Mucosa of rectum (tissue), 2 donors: ENCODE results near the gene TMOD3.

Experiments used
- H3K27ac ChIP-seq, 2 donors: one replicate each; pipeline ENCODE4 v1.7.0; 2013; ENCODE audit warnings: inconsistent platforms in 2 of 2, low read depth in 2 of 2, low read length in 2 of 2
- H3K27me3 ChIP-seq, 2 donors: one replicate each; pipeline ENCODE4 v1.7.0; 2013; ENCODE audit warnings: low read length in 2 of 2; ENCODE audit not compliant: control insufficient read depth in 2 of 2, insufficient read depth in 2 of 2
- H3K36me3 ChIP-seq, 2 donors: one replicate each; pipeline ENCODE4 v1.7.0; 2013; ENCODE audit warnings: low read length in 2 of 2; ENCODE audit not compliant: control insufficient read depth in 2 of 2, insufficient read depth in 2 of 2
- H3K4me1 ChIP-seq, 2 donors: one replicate each; pipeline ENCODE4 v1.7.0; 2013; ENCODE audit warnings: low read length in 2 of 2, mild to moderate bottlenecking in 1 of 2; ENCODE audit not compliant: control insufficient read depth in 2 of 2, insufficient read depth in 2 of 2
- H3K4me3 ChIP-seq, 2 donors: one replicate each; pipeline ENCODE4 v1.7.0; 2013; ENCODE audit warnings: low read length in 2 of 2
- H3K9ac ChIP-seq, 2 donors: one replicate each; pipeline ENCODE4 v1.7.0; 2013; ENCODE audit warnings: low read length in 2 of 2, low read depth in 1 of 2, mild to moderate bottlenecking in 1 of 2
- H3K9me3 ChIP-seq, 2 donors: one replicate each; pipeline ENCODE4 v1.7.0; 2013; ENCODE audit warnings: low read length in 2 of 2; ENCODE audit not compliant: control insufficient read depth in 2 of 2
- donor health status: healthy.
- donor health status: Normal muscosa, but diverticular disease.

TMOD3 gene

GRCh38 chr15:51889486-51889885, 60.0 kb downstream of the TMOD3 start:
- Histone ChIP-seq H3K9ac (no peak overlapping the region), H3K36me3 (peaks cover 18 to 19% of the 10 kb centered on the region in 2 donors)

GRCh38 chr15:51904421-51904820, 75.0 kb downstream of the TMOD3 start:
- H3K27me3 ChIP-seq, result no peaks in the 10 kb centered on the region
- no peak overlapping the region for H3K4me3 ChIP-seq
- no peak overlapping the region for H3K9ac ChIP-seq
- no peaks in the 10 kb centered on the region for H3K9me3 ChIP-seq
- no peak overlapping the region for H3K27ac ChIP-seq
- H3K4me1 ChIP-seq, result peaks cover 0 to 4% of the 10 kb centered on the region in 2 donors
- peaks cover 55 to 57% of the 10 kb centered on the region in 2 donors for H3K36me3 ChIP-seq

More at GRCh38 chr15:51889486-51889885, 60.0 kb downstream of the TMOD3 start:
- no peak overlapping the region for H3K4me3 ChIP-seq
- no peaks in the 10 kb centered on the region for H3K9me3 ChIP-seq
- H3K4me1 ChIP-seq, result no peaks in the 10 kb centered on the region
- H3K27me3 ChIP-seq, result no peaks in the 10 kb centered on the region
- H3K27ac ChIP-seq, result no peak overlapping the region

GRCh38 chr15:51904931-51905330, 75.5 kb downstream of the TMOD3 start:
- Histone ChIP-seq H3K9ac (no peak overlapping the region), H3K27ac (no peak overlapping the region), H3K4me1 (peaks cover 0 to 4% of the 10 kb centered on the region in 2 donors), H3K4me3 (no peak overlapping the region), H3K27me3 (no peaks in the 10 kb centered on the region), H3K36me3 (peaks cover 54 to 59% of the 10 kb centered on the region in 2 donors), H3K9me3 (no peaks in the 10 kb centered on the region)

GRCh38 chr15:51907136-51907862, 77.8 kb downstream of the TMOD3 start:
- Histone ChIP-seq H3K4me1 (peaks cover 0 to 8% of the 10 kb centered on the region in 2 donors), H3K9me3 (no peaks in the 10 kb centered on the region), H3K36me3 (peaks cover 41 to 42% of the 10 kb centered on the region in 2 donors), H3K9ac (no peak overlapping the region), H3K4me3 (no peak overlapping the region), H3K27me3 (no peaks in the 10 kb centered on the region), H3K27ac (no peak overlapping the region)

- Histone ChIP-seq H3K27ac (no peak overlapping the region), H3K9me3 (no peaks in the 10 kb centered on the region)
These were observed 78.9 kb downstream of the TMOD3 start for GRCh38 chr15:51908316-51908715.

GRCh38 chr15:51909584-51909983, 80.1 kb downstream of the TMOD3 start:
- H3K4me1 ChIP-seq, result peaks cover 0 to 8% of the 10 kb centered on the region in 2 donors
- H3K27me3 ChIP-seq, result no peaks in the 10 kb centered on the region
- no peak overlapping the region for H3K4me3 ChIP-seq
- no peaks in the 10 kb centered on the region for H3K9me3 ChIP-seq
- no peak overlapping the region for H3K27ac ChIP-seq
- peaks cover 24 to 30% of the 10 kb centered on the region in 2 donors for H3K36me3 ChIP-seq
- no peak overlapping the region for H3K9ac ChIP-seq

More at GRCh38 chr15:51908316-51908715, 78.9 kb downstream of the TMOD3 start:
- Histone ChIP-seq H3K36me3 (peaks cover 36 to 40% of the 10 kb centered on the region in 2 donors), H3K4me1 (peaks cover 0 to 8% of the 10 kb centered on the region in 2 donors), H3K9ac (no peak overlapping the region), H3K4me3 (no peak overlapping the region), H3K27me3 (no peaks in the 10 kb centered on the region)

GRCh38 chr15:51912528-51912927, 83.1 kb downstream of the TMOD3 start:
- Histone ChIP-seq H3K4me3 (no peak overlapping the region), H3K27ac (no peak overlapping the region), H3K36me3 (peaks cover 20 to 26% of the 10 kb centered on the region in 2 donors), H3K27me3 (no peaks in the 10 kb centered on the region), H3K9ac (no peak overlapping the region), H3K4me1 (peaks cover 0 to 6% of the 10 kb centered on the region in 2 donors), H3K9me3 (no peaks in the 10 kb centered on the region)

- peaks cover 25 to 32% of the 10 kb centered on the region in 2 donors for H3K36me3 ChIP-seq
- H3K9ac ChIP-seq, result no peak overlapping the region
- no peaks in the 10 kb centered on the region for H3K4me1 ChIP-seq
- H3K27me3 ChIP-seq, result no peaks in the 10 kb centered on the region
- no peak overlapping the region for H3K4me3 ChIP-seq
- no peak overlapping the region for H3K27ac ChIP-seq
- H3K9me3 ChIP-seq, result no peaks in the 10 kb centered on the region
These were observed 88.0 kb downstream of the TMOD3 start for GRCh38 chr15:51917493-51917892.

- Histone ChIP-seq H3K27ac (no peak overlapping the region), H3K27me3 (no peaks in the 10 kb centered on the region), H3K9me3 (no peaks in the 10 kb centered on the region), H3K36me3 (peaks cover 31 to 34% of the 10 kb centered on the region in 2 donors), H3K4me3 (no peak overlapping the region), H3K9ac (no peak overlapping the region), H3K4me1 (no peaks in the 10 kb centered on the region)
These were observed 95.0 kb downstream of the TMOD3 start for GRCh38 chr15:51924156-51925068.

GRCh38 chr15:51926809-51927208, 97.4 kb downstream of the TMOD3 start:
- Histone ChIP-seq H3K27me3 (no peaks in the 10 kb centered on the region), H3K36me3 (peaks cover 29% of the 10 kb centered on the region in 2 donors), H3K4me3 (no peak overlapping the region), H3K9ac (no peak overlapping the region), H3K4me1 (no peaks in the 10 kb centered on the region), H3K27ac (no peak overlapping the region), H3K9me3 (no peaks in the 10 kb centered on the region)
